ENCODE results near the gene ZNF516.
"Not testable (repeated sequence)": the region's sequence is repeated elsewhere in the genome, so short reads cannot be mapped to it uniquely, and the experiment has no call there.

The ZNF516 gene, protein sequence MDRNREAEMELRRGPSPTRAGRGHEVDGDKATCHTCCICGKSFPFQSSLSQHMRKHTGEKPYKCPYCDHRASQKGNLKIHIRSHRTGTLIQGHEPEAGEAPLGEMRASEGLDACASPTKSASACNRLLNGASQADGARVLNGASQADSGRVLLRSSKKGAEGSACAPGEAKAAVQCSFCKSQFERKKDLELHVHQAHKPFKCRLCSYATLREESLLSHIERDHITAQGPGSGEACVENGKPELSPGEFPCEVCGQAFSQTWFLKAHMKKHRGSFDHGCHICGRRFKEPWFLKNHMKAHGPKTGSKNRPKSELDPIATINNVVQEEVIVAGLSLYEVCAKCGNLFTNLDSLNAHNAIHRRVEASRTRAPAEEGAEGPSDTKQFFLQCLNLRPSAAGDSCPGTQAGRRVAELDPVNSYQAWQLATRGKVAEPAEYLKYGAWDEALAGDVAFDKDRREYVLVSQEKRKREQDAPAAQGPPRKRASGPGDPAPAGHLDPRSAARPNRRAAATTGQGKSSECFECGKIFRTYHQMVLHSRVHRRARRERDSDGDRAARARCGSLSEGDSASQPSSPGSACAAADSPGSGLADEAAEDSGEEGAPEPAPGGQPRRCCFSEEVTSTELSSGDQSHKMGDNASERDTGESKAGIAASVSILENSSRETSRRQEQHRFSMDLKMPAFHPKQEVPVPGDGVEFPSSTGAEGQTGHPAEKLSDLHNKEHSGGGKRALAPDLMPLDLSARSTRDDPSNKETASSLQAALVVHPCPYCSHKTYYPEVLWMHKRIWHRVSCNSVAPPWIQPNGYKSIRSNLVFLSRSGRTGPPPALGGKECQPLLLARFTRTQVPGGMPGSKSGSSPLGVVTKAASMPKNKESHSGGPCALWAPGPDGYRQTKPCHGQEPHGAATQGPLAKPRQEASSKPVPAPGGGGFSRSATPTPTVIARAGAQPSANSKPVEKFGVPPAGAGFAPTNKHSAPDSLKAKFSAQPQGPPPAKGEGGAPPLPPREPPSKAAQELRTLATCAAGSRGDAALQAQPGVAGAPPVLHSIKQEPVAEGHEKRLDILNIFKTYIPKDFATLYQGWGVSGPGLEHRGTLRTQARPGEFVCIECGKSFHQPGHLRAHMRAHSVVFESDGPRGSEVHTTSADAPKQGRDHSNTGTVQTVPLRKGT

DNA sequence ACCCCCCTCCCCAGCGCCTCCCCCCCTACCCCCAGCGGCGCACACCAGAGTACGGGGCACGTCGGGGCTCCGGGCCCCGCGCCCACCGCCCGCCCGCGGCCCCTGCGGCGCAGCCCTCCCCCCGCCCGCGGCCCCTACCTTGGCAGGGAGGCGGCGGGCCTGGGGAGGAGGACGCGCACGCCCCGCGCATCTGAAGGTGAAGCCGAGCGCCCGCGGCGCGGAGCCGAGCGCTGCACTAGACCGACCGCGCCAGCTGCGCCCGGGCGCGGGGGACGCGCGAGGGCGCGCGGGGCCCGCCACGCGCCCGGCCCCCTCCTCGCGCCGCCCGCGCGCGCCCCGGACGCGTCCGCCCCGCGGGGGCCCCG lies at the start of gene ZNF516:
ZNF516 (minus strand) TSS at position 237 of the 365 bp plus-strand sequence. CDS start 52,188 bp downstream, outside the sequence.
- Histone ChIP-seq H3K4me1 (ENCODE audit: control insufficient read depth in 1 of 2, insufficient read depth in 1 of 2, low read depth in 1 of 2, low read length in 1 of 2) (peaks cover 45 to 53% of the 10 kb centered on the region in 2 experiments), H3K9me3 (no peaks in the 10 kb centered on the region), H3K4me3 (ENCODE audit: low read depth in 1 of 2, low read length in 1 of 2) (peak within 1 kb of the TSS; percentile 95 to 98), H3K36me3 (no peaks in the 10 kb centered on the region), H3K27ac (peak within 1 kb of the TSS; percentile 96), H3K27me3 (no peaks in the 10 kb centered on the region)
- TF ChIP-seq, protein P1, sequence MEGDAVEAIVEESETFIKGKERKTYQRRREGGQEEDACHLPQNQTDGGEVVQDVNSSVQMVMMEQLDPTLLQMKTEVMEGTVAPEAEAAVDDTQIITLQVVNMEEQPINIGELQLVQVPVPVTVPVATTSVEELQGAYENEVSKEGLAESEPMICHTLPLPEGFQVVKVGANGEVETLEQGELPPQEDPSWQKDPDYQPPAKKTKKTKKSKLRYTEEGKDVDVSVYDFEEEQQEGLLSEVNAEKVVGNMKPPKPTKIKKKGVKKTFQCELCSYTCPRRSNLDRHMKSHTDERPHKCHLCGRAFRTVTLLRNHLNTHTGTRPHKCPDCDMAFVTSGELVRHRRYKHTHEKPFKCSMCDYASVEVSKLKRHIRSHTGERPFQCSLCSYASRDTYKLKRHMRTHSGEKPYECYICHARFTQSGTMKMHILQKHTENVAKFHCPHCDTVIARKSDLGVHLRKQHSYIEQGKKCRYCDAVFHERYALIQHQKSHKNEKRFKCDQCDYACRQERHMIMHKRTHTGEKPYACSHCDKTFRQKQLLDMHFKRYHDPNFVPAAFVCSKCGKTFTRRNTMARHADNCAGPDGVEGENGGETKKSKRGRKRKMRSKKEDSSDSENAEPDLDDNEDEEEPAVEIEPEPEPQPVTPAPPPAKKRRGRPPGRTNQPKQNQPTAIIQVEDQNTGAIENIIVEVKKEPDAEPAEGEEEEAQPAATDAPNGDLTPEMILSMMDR (IDR thresholded peaks at IDR 0.05), result no peak

DNA sequence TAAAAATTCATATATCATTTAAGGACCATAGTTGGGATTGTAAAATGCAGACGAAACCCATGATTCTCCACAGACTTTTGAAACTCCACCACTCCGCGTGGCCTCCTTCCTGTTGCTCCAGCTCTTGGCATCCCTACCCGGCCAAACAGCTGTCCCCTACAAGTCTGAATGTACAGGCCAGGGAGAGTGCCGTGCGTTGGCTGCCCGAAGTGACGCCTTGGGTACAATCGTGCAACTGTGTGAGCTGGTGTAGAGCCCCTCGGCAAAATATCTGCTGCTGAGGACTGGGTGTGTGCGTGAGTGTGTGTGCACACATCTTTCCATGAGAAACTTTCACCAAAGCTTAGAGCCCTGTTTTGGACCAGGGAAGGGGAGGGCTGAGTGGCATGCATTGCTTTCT lies 43.8 kb upstream of the ZNF516 start:
- Histone ChIP-seq H3K4me1 (ENCODE audit: control insufficient read depth in 1 of 2, insufficient read depth in 1 of 2, low read depth in 1 of 2, low read length in 1 of 2) (peaks cover 24 to 32% of the 10 kb centered on the region in 2 experiments), H3K27me3 (no peaks in the 10 kb centered on the region), H3K9me3 (no peaks in the 10 kb centered on the region), H3K27ac (peak overlapping the region; percentile 51), H3K36me3 (no peaks in the 10 kb centered on the region), H3K4me3 (ENCODE audit: low read depth in 1 of 2, low read length in 1 of 2) (no peak overlapping the region)
- TF ChIP-seq, protein P1 (IDR thresholded peaks at IDR 0.05), result no peak

DNA sequence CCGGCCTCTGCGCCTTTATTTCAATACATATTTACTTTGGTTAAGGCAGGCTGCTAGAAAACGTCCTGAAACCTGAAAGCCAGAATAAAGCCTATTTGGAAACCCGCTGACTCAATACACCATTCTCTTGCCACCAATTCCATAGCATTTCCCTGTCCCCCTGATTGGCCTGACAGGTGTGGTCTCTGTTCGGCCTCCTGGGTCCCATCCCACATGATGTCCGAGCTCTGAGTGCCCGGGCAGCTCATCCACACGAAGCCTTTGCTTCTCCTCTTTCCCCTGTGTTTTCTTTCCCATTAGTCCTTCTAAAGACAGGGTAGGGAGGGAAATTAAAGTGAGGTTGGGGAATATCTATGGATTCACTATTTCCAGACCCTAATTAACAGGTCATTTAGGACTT lies 42.6 kb upstream of the ZNF516 start:
- no peaks in the 10 kb centered on the region for H3K36me3 ChIP-seq
- TF ChIP-seq, protein P1 (IDR thresholded peaks at IDR 0.05), result no peak
- no peak overlapping the region for H3K4me3 ChIP-seq (ENCODE audit: low read depth in 1 of 2, low read length in 1 of 2)
- no peaks in the 10 kb centered on the region for H3K9me3 ChIP-seq
- H3K27ac ChIP-seq, result no peak overlapping the region
- H3K27me3 ChIP-seq, result no peaks in the 10 kb centered on the region
- H3K4me1 ChIP-seq (ENCODE audit: control insufficient read depth in 1 of 2, insufficient read depth in 1 of 2, low read depth in 1 of 2, low read length in 1 of 2), result peaks cover 14 to 20% of the 10 kb centered on the region in 2 experiments

DNA sequence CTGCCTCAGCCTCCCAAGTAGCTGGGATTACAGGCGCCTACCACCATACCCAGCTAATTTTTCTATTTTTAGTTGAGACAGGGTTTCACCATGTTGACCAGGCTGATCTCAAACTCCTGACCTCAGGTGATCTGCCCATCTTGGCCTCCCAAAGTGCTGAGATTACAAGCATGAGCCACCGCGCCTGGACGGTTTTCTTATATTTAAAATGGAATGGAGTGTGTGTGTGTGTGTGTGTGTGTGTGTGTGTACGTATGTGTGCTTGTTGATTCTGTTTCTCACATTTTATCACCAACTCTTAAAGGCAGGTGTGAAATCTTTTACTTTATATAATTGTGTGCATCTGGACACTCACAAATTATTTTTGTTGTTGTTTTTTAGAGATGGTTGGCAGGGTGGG lies 41.6 kb upstream of the ZNF516 start:
- H3K27ac ChIP-seq; H3K9me3 ChIP-seq; H3K27me3 ChIP-seq; H3K36me3 ChIP-seq; H3K4me3 ChIP-seq (ENCODE audit: low read depth in 1 of 2, low read length in 1 of 2): not testable (repeated sequence)
- peaks cover 14 to 20% of the 10 kb centered on the region in 2 experiments for H3K4me1 ChIP-seq (ENCODE audit: control insufficient read depth in 1 of 2, insufficient read depth in 1 of 2, low read depth in 1 of 2, low read length in 1 of 2)

DNA sequence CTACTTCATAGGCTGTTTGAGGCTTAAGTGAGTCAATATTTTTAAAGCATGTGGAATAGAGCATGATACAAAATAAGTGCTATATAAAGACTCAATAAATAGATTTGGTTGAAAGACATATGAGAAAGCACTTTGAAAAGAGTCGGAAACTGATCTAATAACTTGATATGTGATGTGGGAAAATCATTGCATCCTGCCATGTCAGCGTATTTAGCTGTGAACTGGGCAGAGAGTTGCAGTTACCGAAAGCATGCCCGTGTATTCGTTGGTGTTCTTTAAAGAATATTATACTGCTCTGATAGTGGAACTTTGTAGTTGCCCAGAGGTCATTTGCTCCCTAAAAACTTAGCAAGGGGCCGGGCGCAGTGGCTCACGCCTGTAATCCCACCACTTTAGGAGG lies 37.8 kb upstream of the ZNF516 start:
- H3K4me3 ChIP-seq (ENCODE audit: low read depth in 1 of 2, low read length in 1 of 2), result no peak overlapping the region
- peaks cover 15 to 20% of the 10 kb centered on the region in 2 experiments for H3K4me1 ChIP-seq (ENCODE audit: control insufficient read depth in 1 of 2, insufficient read depth in 1 of 2, low read depth in 1 of 2, low read length in 1 of 2)
- H3K36me3 ChIP-seq, result no peaks in the 10 kb centered on the region
- no peaks in the 10 kb centered on the region for H3K27me3 ChIP-seq
- TF ChIP-seq, protein P1 (IDR thresholded peaks at IDR 0.05), result no peak
- no peaks in the 10 kb centered on the region for H3K9me3 ChIP-seq
- H3K27ac ChIP-seq, result no peak overlapping the region

Measured in neutrophil (primary cell).